K562 (cell line): ENCODE measurements around the gene C9orf40. TPM values are rescaled to one million over a fixed set of nuclear protein-coding genes. Genes with fewer than 3 reads are reported as not detected.

Source experiments
- DACH1 ChIP-seq: fragments of 450-650 bp; IDR thresholded peaks from 2 replicates; pipeline ENCODE4 v1.6.1; 2018; ENCODE audit not compliant: partially characterized antibody
- MAFG ChIP-seq: fragments of 450-650 bp; conservative IDR thresholded peaks from 2 replicates; pipeline ENCODE4 v1.6.1; 2016; ENCODE audit warnings: missing genetic modification characterization, missing compliant biosample characterization
- ZNF324 ChIP-seq: fragments of 250-450 bp; sonication (Bioruptor Pico); IDR thresholded peaks from 2 replicates; pipeline ENCODE4 v1.4.0; 2020; ENCODE audit warnings: mild to moderate bottlenecking
- polyA plus RNA-seq, 8 experiments: library from polyadenylated mRNA; depleted of rRNA in 4 of 8; stranded (reverse) in 5 of 8; unstranded in 3 of 8; fragments of >200 nt; fragmentation: Nextera tagmentation in 2 of 8; fragmentation: Illumina TruSeq in 1 of 8; extraction: Ambion mirVana in 2 of 8; extraction: Trizol in 1 of 8; gene quantifications; 2 replicates each; pipeline versions ENCODE4 v1.2.1 to v1.2.3, GENCODE V29; 2011 to 2014; ENCODE audit warnings: inconsistent platforms in 1 of 8, missing spikeins in 1 of 8
- total RNA-seq, 7 experiments: library from RNA; depleted of rRNA in 6 of 7; stranded (reverse); fragments of >200 nt in 6 of 7; fragmentation: Illumina TruSeq in 2 of 7; extraction: Trizol in 2 of 7; gene quantifications; 2 replicates each; pipeline versions ENCODE4 v1.2.1 to v1.2.3, GENCODE V29; 2011 to 2021; ENCODE audit warnings: low replicate concordance in 1 of 7
- TF ChIP-seq, protein P1 (sequence below): fragments of 450-650 bp; IDR thresholded peaks from 2 replicates; pipeline ENCODE4 v1.6.1; 2016; ENCODE audit warnings: mild to moderate bottlenecking, moderate library complexity
- TF ChIP-seq, protein P2 (sequence below): fragments of 250-450 bp; sonication (Bioruptor Pico); IDR thresholded peaks from 2 replicates; pipeline ENCODE4 v1.4.0; 2020

C9orf40 gene
- total and polyA plus RNA-seq, 9 of the 15 experiments (the other 6 are each of a cell fraction or from before 2014, with no cell fraction given) = 5.6 to 17.3 (median 8.7) TPM

DNA sequence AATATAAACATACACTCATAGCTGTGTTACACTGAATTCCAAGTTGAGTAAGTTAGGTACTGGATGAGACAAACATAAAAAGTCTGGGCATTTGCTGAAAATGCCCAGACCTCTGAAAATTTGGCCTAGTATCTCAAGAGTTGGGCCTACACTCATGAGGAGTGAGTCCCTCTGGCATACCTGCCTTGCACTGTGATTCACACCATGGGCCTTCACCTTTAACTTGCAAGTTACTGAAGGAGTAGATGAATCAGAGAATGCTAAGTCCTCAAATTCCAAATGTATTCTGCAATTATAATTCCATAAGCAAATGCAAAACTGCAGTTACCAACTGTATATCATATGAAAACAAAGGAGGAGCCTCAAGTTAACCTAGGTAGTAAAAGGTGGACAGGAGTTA, 32.3 kb upstream of the C9orf40 start (continued):
- TF ChIP-seq DACH1 = no peak
- TF ChIP-seq ZNF324 (CRISPR knock-in tag) = no peak
- TF ChIP-seq, protein P1, sequence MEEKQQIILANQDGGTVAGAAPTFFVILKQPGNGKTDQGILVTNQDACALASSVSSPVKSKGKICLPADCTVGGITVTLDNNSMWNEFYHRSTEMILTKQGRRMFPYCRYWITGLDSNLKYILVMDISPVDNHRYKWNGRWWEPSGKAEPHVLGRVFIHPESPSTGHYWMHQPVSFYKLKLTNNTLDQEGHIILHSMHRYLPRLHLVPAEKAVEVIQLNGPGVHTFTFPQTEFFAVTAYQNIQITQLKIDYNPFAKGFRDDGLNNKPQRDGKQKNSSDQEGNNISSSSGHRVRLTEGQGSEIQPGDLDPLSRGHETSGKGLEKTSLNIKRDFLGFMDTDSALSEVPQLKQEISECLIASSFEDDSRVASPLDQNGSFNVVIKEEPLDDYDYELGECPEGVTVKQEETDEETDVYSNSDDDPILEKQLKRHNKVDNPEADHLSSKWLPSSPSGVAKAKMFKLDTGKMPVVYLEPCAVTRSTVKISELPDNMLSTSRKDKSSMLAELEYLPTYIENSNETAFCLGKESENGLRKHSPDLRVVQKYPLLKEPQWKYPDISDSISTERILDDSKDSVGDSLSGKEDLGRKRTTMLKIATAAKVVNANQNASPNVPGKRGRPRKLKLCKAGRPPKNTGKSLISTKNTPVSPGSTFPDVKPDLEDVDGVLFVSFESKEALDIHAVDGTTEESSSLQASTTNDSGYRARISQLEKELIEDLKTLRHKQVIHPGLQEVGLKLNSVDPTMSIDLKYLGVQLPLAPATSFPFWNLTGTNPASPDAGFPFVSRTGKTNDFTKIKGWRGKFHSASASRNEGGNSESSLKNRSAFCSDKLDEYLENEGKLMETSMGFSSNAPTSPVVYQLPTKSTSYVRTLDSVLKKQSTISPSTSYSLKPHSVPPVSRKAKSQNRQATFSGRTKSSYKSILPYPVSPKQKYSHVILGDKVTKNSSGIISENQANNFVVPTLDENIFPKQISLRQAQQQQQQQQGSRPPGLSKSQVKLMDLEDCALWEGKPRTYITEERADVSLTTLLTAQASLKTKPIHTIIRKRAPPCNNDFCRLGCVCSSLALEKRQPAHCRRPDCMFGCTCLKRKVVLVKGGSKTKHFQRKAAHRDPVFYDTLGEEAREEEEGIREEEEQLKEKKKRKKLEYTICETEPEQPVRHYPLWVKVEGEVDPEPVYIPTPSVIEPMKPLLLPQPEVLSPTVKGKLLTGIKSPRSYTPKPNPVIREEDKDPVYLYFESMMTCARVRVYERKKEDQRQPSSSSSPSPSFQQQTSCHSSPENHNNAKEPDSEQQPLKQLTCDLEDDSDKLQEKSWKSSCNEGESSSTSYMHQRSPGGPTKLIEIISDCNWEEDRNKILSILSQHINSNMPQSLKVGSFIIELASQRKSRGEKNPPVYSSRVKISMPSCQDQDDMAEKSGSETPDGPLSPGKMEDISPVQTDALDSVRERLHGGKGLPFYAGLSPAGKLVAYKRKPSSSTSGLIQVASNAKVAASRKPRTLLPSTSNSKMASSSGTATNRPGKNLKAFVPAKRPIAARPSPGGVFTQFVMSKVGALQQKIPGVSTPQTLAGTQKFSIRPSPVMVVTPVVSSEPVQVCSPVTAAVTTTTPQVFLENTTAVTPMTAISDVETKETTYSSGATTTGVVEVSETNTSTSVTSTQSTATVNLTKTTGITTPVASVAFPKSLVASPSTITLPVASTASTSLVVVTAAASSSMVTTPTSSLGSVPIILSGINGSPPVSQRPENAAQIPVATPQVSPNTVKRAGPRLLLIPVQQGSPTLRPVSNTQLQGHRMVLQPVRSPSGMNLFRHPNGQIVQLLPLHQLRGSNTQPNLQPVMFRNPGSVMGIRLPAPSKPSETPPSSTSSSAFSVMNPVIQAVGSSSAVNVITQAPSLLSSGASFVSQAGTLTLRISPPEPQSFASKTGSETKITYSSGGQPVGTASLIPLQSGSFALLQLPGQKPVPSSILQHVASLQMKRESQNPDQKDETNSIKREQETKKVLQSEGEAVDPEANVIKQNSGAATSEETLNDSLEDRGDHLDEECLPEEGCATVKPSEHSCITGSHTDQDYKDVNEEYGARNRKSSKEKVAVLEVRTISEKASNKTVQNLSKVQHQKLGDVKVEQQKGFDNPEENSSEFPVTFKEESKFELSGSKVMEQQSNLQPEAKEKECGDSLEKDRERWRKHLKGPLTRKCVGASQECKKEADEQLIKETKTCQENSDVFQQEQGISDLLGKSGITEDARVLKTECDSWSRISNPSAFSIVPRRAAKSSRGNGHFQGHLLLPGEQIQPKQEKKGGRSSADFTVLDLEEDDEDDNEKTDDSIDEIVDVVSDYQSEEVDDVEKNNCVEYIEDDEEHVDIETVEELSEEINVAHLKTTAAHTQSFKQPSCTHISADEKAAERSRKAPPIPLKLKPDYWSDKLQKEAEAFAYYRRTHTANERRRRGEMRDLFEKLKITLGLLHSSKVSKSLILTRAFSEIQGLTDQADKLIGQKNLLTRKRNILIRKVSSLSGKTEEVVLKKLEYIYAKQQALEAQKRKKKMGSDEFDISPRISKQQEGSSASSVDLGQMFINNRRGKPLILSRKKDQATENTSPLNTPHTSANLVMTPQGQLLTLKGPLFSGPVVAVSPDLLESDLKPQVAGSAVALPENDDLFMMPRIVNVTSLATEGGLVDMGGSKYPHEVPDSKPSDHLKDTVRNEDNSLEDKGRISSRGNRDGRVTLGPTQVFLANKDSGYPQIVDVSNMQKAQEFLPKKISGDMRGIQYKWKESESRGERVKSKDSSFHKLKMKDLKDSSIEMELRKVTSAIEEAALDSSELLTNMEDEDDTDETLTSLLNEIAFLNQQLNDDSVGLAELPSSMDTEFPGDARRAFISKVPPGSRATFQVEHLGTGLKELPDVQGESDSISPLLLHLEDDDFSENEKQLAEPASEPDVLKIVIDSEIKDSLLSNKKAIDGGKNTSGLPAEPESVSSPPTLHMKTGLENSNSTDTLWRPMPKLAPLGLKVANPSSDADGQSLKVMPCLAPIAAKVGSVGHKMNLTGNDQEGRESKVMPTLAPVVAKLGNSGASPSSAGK = no peak
- TF ChIP-seq MAFG (tag) = no peak
- TF ChIP-seq, protein P2, sequence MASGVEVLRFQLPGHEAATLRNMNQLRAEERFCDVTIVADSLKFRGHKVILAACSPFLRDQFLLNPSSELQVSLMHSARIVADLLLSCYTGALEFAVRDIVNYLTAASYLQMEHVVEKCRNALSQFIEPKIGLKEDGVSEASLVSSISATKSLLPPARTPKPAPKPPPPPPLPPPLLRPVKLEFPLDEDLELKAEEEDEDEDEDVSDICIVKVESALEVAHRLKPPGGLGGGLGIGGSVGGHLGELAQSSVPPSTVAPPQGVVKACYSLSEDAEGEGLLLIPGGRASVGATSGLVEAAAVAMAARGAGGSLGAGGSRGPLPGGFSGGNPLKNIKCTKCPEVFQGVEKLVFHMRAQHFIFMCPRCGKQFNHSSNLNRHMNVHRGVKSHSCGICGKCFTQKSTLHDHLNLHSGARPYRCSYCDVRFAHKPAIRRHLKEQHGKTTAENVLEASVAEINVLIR (CRISPR knock-in tag) = no peak
